Activated T-helper 17 cell treated with anti-CD3 and anti-CD28 coated beads, Interleukin-2, amount 50 U/mL, for 72 hours (primary cell): Measurements from ENCODE around the gene SMAD7. TPM values are rescaled to one million over a fixed set of nuclear protein-coding genes. Genes with fewer than 3 reads are reported as not detected.

Source experiments
- ATAC-seq: fragments of 150-1000 bp; cut with Tn5 transposase; replicated peaks from 2 replicates; pipeline ENCODE4 v1.10.0; 2021; ENCODE audit warnings: mild to moderate bottlenecking, moderate library complexity
- H3K27ac Mint-ChIP-seq: one replicate; pipeline ENCODE4 v1.8.0; 2022; ENCODE audit warnings: mixed read lengths
- H3K27me3 Mint-ChIP-seq: one replicate; pipeline ENCODE4 v1.8.0; 2022; ENCODE audit warnings: mixed read lengths
- H3K36me3 Mint-ChIP-seq: one replicate; pipeline ENCODE4 v1.8.0; 2022; ENCODE audit warnings: low read depth, mild to moderate bottlenecking, mixed read lengths
- H3K4me1 Mint-ChIP-seq: one replicate; pipeline ENCODE4 v1.8.0; 2022; ENCODE audit warnings: mixed read lengths
- H3K4me3 Mint-ChIP-seq: one replicate; pipeline ENCODE4 v1.8.0; 2022; ENCODE audit warnings: mild to moderate bottlenecking, mixed read lengths
- H3K9me3 Mint-ChIP-seq: one replicate; pipeline ENCODE4 v1.8.0; 2022; ENCODE audit warnings: mixed read lengths
- total RNA-seq, 2 donors: library from RNA; stranded (reverse); gene quantifications; one replicate each; pipeline ENCODE4 v1.2.3, GENCODE V29; 2022

Gene SMAD7
- total RNA-seq, 2 donors from 2014 or later = 23.4 to 40.7 TPM

DNA sequence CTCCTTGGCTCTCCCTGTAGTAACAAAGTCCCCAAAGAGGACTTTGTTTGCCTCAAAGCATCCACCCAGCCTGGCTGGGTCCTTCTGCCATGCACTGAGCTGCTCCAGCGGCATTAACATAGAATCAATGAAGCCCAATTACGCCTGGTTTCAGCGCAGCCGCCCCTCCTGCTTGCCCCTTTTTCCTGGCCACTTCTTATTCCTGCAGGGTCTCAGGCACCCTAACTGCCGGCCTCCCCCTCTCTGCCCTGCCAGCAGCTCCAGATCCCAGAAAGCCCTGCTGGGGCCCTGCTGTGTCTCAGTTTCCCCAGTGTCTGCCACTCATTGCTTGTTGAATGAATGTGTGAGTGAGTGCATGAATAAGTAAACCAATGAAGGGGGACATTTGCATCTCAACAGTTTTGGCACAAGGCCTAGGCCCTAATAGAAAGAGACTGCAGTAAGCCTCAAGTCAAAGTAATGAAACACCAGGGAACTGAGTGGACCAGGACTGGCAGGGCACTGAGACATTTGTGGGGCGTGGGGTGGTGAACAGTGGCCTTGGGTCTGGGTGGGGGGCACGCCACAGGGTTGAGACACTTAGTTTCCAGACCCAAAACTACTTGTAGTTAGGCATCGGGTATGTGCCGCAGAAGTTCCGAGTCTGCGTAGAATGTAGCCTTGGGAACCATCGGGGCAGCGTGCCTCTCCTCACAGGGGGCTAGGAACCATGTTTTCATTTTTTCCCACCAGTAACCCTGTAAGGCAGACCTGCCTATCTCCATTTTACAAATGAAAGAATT, 60.6 kb downstream of the SMAD7 start:
- Mint-ChIP-seq H3K27ac (peak overlapping the region; percentile 26), H3K9me3 (no peaks in the 10 kb centered on the region), H3K27me3 (no peaks in the 10 kb centered on the region), H3K4me3 (no peak overlapping the region), H3K4me1 (no peaks in the 10 kb centered on the region), H3K36me3 (no peaks in the 10 kb centered on the region)
- no peak for ATAC-seq

DNA sequence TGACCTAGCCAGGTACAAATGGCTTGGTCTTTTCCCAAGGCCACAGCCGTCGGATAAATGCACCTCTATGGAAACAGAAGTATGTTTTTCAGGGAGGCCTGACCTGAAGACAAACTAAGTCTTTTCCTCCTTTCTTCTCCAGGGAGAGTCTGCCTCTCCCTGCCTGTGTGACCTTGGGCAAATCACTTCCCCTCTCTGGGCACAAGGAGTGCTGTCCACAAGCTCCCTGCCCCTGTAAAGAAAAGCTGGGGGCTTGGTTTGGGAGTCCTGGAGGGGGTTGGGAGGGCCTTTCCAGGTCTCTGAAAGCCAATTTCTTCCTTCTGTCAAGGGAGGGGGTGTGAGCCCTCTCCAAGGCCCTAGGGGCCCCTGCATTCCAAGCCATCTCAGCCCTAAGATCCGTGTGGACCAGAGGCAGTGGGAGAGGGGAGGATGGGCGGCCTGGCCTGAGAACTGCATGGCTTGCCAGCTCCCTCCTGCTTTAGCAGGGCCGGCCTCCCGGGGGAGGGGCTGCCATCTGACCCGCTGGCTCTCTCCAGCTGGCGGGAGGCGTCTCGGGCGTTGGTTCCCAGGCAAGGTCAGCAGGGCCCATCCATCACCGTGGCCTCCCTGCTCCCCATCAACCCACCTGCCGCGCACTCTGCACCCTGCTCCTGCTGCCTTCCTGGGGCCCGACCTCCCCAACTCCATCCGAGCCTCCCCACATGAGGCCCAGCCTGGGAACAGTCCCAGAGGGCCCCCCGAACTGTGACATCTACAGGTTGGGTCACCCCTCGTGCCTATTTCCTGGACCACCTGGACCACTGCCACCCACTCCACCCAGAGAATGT, 61.4 kb downstream of the SMAD7 start:
- H3K9me3 Mint-ChIP-seq = no peaks in the 10 kb centered on the region
- no peak for ATAC-seq
- H3K27me3 Mint-ChIP-seq = no peaks in the 10 kb centered on the region
- peak overlapping the region; percentile 26 for H3K27ac Mint-ChIP-seq
- no peaks in the 10 kb centered on the region for H3K36me3 Mint-ChIP-seq
- H3K4me3 Mint-ChIP-seq = no peak overlapping the region
- peaks cover 5% of the 10 kb centered on the region for H3K4me1 Mint-ChIP-seq

DNA sequence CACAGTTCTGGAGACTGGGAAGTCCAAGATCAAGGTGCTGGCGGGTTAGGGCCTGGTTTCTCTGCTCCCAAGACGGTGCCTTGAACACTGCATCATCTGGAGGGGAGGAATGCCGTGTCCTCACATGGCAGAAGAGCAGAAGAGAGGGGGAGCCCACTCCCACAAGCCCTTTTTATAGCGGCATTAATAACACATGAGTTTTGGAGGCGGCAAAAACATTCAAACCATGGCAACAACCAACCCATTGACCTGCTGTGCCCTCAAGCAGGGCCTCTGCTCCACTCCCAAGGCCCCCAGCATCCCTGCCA, 62.0 kb downstream of the SMAD7 start:
- ATAC-seq = no peak
- peaks cover 5% of the 10 kb centered on the region for H3K4me1 Mint-ChIP-seq
- H3K4me3 Mint-ChIP-seq = no peak overlapping the region
- H3K27ac Mint-ChIP-seq = no peak overlapping the region
- H3K9me3 Mint-ChIP-seq = no peaks in the 10 kb centered on the region
- no peaks in the 10 kb centered on the region for H3K36me3 Mint-ChIP-seq
- H3K27me3 Mint-ChIP-seq = no peaks in the 10 kb centered on the region

DNA sequence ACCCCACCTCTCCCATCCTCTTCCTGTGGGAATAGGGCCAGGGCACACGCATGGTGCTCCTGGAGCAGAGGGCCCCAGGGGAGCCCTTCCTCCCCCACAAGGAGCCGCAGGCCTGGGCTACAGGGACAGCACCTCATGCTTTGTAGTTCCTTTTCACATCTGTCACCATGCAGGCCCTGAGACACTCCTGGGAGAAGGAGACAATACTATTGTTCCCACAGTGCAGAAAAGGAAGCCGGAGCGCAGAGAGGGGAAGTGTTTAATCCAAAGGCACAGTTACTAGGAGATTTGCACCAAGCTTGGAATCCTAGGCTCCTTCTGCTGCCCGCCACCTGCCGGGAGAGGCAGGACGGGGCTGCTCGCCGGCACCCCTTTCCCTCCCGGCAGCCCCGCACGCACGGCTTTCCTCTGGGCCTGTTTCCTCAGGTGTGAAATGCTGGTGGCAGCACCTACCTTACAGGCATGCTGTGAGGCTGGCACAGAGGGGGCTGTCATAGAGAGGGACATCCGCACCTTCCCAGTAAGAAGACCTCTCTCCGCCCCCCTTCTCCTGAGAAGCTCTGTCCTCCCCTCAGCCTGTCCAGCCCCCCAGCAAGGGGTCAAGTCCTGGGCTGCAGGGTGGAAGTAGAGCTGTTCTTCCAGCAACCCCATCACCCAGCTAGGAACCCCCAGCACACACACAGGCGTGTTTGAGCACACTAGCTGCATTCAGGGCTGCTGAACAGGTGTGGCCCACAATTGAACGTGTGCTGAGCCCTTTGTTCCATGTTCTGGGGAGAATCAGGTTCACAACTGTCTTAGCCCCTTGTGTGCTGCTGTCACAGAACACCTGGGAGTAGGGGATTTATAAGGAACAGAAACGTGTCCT, 62.6 kb downstream of the SMAD7 start:
- no peaks in the 10 kb centered on the region for H3K36me3 Mint-ChIP-seq
- no peak for ATAC-seq
- peaks cover 5% of the 10 kb centered on the region for H3K4me1 Mint-ChIP-seq
- H3K27me3 Mint-ChIP-seq = no peaks in the 10 kb centered on the region
- no peak overlapping the region for H3K27ac Mint-ChIP-seq
- H3K4me3 Mint-ChIP-seq = no peak overlapping the region
- H3K9me3 Mint-ChIP-seq = no peaks in the 10 kb centered on the region

DNA sequence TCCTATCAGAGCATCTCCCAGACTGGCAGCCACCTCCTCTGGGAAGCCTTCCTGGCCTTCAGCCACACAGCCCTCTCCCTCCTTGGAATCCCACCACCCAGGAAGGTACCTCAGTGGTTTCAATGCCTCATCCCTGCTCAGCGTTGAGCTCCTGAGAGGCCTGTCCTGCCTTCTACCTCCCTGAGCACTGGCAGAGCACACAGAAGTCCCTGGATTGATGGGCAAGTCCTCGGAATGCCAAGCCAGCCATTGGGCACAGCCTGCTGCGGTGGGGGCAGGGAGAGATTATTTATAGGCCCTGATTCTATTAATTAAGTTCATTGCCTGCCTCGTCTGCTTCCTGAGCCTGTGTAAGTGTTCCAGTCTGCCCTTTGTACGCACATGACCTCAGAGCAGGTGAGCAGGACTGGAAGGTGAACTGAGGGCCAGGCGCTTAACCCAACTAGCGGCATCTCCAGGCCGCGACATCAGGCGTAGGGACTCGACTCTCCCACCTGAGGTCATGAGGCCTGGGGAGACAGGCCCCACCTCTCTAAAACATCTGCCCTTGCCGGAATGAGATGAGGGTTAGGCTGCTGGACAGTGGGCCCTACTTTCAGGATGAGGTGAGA, 63.4 kb downstream of the SMAD7 start:
- no peak for ATAC-seq
- H3K36me3 Mint-ChIP-seq = no peaks in the 10 kb centered on the region
- H3K27ac Mint-ChIP-seq = no peak overlapping the region
- H3K4me3 Mint-ChIP-seq = no peak overlapping the region
- peaks cover 5% of the 10 kb centered on the region for H3K4me1 Mint-ChIP-seq
- H3K27me3 Mint-ChIP-seq = no peaks in the 10 kb centered on the region
- H3K9me3 Mint-ChIP-seq = no peaks in the 10 kb centered on the region

DNA sequence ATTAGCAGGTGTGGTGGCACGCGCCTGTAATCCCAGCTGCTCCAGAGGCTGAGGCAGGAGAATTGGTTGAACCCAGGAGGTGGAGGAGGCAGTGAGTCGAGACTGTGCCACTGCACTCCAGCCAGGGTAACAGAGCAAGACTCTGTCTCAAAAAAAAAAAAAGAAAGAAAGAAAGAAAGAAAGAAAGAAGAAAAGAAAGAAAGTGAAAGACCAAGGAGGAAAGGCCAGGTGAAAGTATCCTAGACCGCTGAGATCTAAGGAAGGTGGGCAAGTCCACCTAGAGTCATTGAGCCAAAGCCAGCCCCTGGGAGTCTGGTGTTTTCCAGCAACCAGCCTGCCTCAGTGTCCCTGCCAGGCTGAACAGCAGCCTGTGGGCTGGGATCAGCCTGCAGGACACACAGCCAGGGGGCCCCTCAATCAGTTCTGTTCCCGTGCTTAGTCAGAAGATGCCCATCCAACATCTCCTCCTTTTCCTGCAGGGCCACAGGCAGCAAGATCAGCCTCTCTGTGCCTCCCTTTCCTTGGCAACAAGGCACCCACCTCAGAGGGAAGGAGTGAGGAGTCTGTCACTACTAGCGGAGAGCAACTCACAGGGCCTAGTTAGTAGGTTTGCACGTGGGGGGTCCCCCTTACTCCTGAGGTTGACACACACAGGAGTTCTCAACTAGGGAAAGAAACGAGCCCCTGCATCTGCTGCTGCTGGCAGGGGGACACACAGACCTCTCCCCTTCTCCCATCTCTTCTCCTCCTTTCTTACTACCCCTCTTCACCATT, 64.1 kb downstream of the SMAD7 start:
- ATAC-seq = no peak
- no peak overlapping the region for H3K4me3 Mint-ChIP-seq

DNA sequence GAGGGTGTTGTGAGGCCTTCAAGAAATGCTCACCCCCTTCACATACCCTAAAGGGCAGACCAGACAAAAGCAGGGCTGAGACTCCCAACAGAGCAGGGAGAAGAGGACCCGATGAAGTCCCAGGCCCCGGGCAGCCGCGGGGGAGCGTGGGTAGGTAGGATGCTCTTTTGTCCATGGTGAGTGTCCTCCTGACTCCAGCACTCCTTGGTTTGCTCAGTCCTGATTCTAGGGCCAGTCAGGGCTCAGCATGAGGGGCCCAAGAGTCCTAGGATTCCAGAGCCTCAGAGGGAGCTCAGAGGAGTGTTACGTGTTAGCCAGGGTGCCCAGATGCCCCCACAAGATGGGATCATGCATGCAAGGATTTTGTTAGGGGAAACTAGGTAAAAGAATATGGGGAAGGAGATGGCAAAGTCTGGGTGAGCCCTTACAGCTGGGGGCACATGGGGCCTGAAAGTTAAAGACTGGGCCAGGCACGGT, 64.8 kb downstream of the SMAD7 start:
- Mint-ChIP-seq H3K9me3 (no peaks in the 10 kb centered on the region), H3K4me1 (peaks cover 5% of the 10 kb centered on the region), H3K27ac (peak overlapping the region; percentile 79), H3K36me3 (no peaks in the 10 kb centered on the region), H3K4me3 (no peak overlapping the region), H3K27me3 (no peaks in the 10 kb centered on the region)
- no peak for ATAC-seq

More for the DNA sequence above, 64.1 kb downstream of the SMAD7 start:
- H3K9me3 Mint-ChIP-seq = no peaks in the 10 kb centered on the region
- peaks cover 5% of the 10 kb centered on the region for H3K4me1 Mint-ChIP-seq
- peak overlapping the region; percentile 79 for H3K27ac Mint-ChIP-seq
- no peaks in the 10 kb centered on the region for H3K27me3 Mint-ChIP-seq
- H3K36me3 Mint-ChIP-seq = no peaks in the 10 kb centered on the region

DNA sequence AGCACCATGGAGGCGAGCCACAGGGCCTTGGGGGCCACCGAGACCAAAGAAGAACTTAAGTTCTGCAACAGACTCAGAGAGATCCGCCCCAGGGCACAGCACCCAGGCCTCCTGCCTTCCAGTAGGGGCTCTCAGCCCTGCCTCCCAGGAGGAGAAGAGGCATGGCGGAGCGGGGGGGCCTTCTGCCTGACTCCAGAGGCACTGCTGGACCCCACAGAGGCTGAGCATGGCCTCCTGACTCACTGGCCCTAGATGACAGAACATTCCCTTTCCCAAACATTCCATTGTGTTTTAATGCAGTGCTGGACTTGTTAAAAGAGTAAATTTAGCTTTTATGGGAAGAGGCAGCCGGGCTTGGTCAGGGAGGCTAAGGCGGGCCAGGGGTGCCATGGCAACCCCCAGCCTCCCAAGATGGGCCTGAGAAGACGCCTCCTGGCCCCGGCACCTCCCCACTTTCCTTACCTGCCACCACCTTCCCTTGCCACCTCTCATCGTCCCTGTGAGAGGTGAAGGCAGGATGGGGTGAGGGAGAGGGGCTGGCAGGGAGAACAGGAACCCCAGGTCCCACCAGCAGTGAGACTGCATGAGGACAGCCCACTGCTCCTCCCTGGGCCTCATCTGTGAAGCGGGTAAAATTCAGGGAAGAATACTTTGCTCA, 65.4 kb downstream of the SMAD7 start:
- H3K27me3 Mint-ChIP-seq = no peaks in the 10 kb centered on the region
- peak overlapping the region; percentile 79 for H3K27ac Mint-ChIP-seq

DNA sequence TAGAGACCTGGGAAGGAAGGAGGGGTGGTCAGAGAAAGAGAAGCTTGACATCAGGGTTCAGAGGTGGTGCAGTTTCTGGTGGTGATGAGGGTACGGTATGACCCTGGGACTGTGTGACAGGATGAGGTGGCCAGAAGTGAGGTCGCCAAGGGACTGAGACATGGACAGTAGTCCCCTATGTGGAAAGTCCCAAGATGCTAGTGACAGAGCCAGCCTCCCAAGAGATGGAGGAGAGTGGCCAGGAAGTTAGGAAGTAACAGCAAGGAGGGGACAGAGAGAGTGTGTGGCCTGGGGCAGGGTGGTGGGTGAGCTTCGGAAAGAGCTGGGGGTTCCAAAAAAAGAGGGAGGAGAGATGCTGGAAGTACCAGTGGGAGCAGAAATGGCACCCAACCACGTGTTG, 66.0 kb downstream of the SMAD7 start:
- no peaks in the 10 kb centered on the region for H3K9me3 Mint-ChIP-seq
- no peak overlapping the region for H3K4me3 Mint-ChIP-seq
- no peaks in the 10 kb centered on the region for H3K27me3 Mint-ChIP-seq
- ATAC-seq = no peak
- peaks cover 5% of the 10 kb centered on the region for H3K4me1 Mint-ChIP-seq
- no peaks in the 10 kb centered on the region for H3K36me3 Mint-ChIP-seq
- H3K27ac Mint-ChIP-seq = peak overlapping the region; percentile 79

More for the DNA sequence above, 65.4 kb downstream of the SMAD7 start:
- Mint-ChIP-seq H3K4me1 (peaks cover 5% of the 10 kb centered on the region), H3K9me3 (no peaks in the 10 kb centered on the region), H3K36me3 (no peaks in the 10 kb centered on the region), H3K4me3 (no peak overlapping the region)
- no peak for ATAC-seq

DNA sequence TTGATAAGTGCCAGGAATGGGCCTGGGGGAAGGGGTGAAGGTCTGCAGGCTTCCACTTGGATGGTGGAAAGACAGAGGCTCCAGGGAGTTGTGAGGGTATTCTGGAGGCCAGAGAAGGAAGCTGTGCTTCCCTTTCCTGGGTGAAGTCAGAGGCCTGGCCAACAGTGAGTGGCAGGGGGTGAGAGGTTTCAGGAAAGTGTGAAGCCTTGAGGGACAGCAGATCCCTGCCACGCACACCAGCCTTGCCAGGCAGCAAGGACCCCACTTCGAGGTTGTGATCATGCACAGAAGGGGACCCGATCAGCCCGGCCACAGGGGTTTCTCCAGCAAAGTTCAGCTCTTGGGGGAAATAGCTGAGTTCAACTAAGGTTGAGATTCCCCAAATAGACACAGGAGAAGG, 66.5 kb downstream of the SMAD7 start:
- H3K4me1 Mint-ChIP-seq = peaks cover 5% of the 10 kb centered on the region
- H3K36me3 Mint-ChIP-seq = no peaks in the 10 kb centered on the region
- no peak for ATAC-seq
- no peaks in the 10 kb centered on the region for H3K27me3 Mint-ChIP-seq
- H3K4me3 Mint-ChIP-seq = no peak overlapping the region
- no peaks in the 10 kb centered on the region for H3K9me3 Mint-ChIP-seq
- H3K27ac Mint-ChIP-seq = peak overlapping the region; percentile 79

DNA sequence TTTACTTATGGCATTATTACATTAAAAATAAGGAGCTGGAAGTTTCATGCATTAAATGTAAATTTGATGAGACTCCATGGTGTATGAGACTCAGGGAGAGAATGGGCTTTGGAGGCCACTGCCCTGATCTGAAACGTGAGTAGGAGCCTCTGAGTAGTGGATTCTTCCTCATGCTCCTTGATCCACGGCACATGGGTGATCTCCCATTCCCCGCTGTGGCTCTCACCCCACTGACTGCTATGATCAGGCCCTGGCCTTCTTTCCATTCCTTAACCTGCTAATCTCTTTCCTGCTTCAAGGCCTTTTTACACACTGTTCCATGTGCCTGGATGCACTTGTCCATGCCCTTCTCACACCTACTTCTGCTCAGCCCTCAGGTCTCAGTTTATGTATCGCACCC, 68.4 kb downstream of the SMAD7 start:
- Mint-ChIP-seq H3K9me3 (no peaks in the 10 kb centered on the region), H3K36me3 (no peaks in the 10 kb centered on the region)
- no peak for ATAC-seq

DNA sequence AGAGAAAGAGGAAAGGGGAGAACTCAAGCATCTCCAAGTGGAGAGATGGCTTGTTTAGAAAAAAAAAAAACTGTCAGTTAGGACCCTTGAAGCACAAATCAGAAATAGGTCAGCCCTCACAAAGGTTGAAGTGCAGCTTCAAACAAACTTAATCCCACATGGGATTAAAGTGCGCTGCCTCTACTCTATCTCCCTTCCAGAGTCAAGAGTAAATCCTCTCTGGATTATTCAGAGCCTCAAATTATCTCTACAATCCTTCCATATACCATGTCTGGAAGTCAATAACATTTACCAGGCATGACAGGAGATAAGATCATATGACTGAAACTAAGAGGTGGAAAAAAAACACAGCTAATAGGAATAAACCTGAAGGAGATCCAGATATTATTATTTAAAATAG, 69.8 kb downstream of the SMAD7 start:
- Mint-ChIP-seq H3K4me1 (peaks cover 5% of the 10 kb centered on the region), H3K9me3 (no peaks in the 10 kb centered on the region), H3K36me3 (no peaks in the 10 kb centered on the region), H3K4me3 (no peak overlapping the region), H3K27me3 (peaks cover 3% of the 10 kb centered on the region), H3K27ac (no peak overlapping the region)
- no peak for ATAC-seq

More for the DNA sequence above, 68.4 kb downstream of the SMAD7 start:
- H3K27ac Mint-ChIP-seq = no peak overlapping the region
- H3K27me3 Mint-ChIP-seq = peaks cover 3% of the 10 kb centered on the region
- no peak overlapping the region for H3K4me3 Mint-ChIP-seq
- peaks cover 5% of the 10 kb centered on the region for H3K4me1 Mint-ChIP-seq

DNA sequence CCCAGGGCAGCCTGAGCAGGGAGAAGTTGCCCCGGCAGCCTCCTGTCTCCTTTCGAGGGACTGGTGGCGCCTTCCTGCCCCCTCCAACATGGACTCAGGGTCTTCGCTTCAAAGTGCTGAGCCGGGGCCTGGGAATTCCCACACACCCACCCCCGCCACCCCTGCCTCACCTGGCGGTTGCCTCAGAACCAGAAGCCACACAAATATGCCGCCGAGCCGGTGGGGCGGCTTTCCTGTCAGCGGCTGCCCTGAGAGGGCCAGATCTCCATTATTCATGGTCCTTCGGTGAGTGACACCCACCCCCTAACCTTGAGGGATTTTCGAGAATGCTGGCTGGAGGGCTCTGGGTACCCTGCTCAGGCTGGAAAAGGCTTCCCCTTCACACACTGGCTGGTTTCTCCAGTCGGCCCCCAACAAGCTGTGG, 71.7 kb downstream of the SMAD7 start:
- ATAC-seq = no peak
- Mint-ChIP-seq H3K27ac (no peak overlapping the region), H3K9me3 (no peaks in the 10 kb centered on the region), H3K4me3 (no peak overlapping the region), H3K27me3 (peaks cover 3% of the 10 kb centered on the region), H3K36me3 (no peaks in the 10 kb centered on the region), H3K4me1 (no peaks in the 10 kb centered on the region)
